ENCODE results near the gene MPPED1.

GRCh38 chr22:43438666-43439347 is 27.0 kb downstream of the MPPED1 start:
- TF ChIP-seq CTCF (conservative IDR thresholded peaks at IDR 0.05 in 1 of 2, IDR thresholded peaks at IDR 0.05 in 1 of 2; ENCODE audit: low read depth in 1 of 2, low read length in 2 of 2): no peak
- no peak for TF ChIP-seq EZH2 (IDR thresholded peaks at IDR 0.05; ENCODE audit: low read length, missing control alignments)
